Measurements from ENCODE around the gene PUM2.

Gene PUM2

DNA sequence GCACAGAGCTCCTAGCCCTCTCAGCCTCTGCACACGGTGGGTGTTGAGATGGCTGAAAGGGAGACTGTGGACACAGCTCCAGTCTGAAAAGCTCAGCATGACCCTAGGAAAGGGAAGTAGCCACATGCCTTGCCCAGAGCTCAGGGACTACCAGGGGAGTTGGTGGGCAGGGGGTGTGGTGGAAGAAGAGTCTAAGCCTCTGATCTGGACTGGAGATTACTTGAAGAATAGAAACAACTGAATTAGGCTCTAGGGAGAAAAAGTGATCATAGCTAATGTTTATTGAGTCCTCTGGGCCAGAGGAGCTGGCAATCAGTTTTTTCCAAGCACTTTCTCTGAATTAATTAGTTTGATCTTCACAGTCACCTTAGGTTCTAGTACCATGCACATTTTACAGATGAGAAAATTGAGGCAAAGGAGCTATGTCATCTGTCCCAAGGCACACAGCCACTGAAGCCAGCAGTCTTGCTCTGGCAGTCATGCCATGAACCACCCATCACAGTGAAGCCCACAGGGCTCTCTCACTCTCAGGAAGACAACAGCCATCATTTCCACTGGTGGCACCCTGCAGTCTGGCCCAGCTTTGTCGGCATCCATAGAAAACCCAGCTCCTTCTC is 136.0 kb downstream of the PUM2 start:
- no peak for DNase-seq

DNA sequence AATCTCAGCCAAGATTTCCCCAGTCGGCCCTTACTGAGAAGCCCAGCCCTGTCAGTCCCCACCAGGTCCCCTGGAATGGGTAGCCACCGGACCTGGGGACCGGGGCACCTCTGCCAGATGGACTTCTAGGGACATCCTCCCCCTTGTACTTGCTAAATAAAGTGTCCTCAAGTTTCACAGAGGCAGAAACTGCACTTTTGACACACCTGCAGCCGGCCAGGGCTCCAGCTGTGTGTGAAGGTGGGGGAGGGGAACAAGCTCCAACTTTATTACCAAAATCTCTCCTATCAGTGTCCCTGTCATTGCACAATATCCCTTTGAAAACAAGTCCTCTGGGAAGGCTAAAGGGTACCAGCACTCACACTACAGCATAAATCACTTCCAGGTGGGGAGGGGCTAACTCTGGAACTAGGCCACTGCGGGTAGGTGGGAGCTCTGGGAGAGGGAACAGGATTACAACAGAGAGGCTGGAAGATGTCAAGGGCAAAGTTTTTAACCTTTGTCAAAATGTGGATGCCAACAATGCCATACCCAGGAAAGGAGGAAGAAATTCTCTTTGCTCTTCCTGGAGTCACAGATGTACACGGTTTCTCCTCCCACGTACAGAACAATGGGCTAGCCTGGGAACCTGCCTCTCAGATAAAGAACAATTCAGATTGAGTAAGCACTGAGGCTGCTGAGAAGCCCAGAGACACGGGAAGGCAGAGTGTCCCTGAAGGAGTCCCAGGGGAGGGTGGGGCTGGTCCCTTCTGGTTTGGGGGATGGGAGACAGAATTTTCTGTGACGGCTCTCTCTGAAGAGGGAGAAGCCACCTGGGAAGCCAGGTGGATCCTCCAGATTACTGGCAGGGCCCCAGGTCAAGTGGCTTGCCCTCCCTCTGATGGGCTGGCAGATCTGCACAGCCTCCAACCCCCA is 136.7 kb downstream of the PUM2 start:
- peak; percentile 72 for DNase-seq

DNA sequence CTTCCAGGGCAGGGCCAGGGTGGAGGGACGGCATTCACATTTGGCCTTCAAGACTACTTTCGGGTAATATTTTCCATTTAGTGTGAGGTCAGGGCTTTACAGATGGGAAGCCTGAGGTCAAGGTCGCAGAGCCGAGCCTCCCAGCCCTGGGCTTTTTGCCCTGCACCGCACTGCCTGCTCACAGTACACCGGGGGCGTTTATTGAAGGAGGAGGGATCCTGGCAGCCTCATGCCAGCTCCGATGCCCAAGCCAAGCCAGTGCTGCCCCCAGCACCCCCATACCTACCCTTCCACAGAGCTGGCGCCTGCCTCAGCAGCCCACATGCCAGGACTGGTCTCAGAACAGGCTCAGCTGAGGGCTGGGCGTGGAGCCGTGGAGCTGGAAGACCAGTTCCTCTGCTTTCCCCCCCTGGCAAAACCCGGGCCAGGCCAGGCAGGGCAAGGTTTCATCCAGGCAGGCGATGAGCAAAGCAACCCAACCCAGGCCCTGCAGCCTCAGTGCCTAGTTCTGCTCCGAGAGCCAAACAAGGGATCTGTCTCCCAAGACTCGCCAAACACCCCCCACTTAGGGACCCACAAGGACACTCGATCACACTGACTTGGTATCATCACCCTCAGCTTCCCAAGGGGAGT is 137.7 kb downstream of the PUM2 start:
- DNase-seq: no peak

DNA sequence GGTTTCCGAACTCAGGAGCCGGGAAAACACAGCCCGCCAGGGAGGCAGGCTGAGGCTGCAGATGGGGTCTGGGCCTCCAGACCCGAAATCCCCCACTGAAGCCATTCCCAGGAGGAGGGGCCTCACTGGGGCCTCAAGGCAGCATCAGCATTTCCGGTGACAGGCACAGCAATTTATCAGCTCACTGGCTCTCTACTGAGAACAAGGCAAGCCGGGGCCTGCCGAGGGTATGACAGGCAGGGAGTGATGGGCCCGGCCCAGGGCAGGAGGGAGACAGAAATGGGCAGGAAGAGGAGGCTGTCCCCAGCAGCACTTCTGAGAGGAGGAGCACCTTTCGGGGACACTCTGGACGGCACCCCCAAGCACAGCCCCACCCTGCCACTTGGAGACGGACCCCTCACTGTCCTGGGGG is 138.2 kb downstream of the PUM2 start:
- DNase-seq: no peak

DNA sequence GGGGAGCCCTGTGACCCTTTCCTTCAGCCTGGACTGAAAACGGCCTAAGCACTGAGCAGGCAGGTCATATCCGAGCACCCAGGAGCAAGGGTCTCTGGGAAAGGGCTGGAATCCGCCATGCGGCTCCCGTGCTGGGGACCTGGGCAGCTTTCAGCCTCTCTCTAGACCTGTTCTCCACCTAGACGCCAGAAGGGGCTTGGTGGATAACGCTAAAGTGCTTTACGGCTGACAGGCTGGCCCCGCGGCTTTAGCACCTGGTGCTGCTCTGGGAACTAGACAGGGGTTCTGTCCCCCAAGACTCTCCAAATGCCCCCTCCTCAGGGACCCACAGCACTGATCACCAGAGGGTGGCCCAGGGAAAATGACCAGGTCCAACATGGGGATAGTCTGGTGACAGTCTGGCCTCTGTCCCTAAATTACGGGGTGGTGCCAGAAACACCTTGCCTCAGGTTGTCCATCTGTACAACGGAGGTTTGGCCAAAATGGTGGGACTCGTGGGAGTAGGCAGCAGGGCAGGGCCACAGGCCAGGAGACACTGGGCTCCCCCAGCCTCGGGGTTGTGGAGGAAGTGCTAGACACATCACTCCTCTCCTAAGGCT is 138.7 kb downstream of the PUM2 start:
- no peak for DNase-seq

DNA sequence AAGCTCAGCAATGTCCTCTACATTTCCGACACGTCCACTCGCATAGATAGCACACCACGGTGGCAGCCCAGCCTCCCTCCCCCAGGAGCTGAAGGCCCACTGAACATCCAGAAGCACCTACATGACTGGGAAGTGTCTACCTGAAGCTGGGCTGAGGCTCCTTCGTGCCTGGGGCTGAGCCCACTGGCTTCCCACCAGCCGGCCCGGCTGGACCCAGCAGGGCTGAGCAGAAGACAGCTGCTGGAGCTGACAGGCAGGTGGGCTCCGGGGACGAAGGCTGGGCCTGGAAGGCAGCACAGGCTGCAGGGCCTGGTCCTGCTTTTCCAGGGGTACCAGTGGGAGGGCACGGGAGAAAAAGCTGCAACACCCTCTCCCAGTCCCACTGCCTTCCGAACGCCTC is 139.2 kb downstream of the PUM2 start:
- no peak for DNase-seq

DNA sequence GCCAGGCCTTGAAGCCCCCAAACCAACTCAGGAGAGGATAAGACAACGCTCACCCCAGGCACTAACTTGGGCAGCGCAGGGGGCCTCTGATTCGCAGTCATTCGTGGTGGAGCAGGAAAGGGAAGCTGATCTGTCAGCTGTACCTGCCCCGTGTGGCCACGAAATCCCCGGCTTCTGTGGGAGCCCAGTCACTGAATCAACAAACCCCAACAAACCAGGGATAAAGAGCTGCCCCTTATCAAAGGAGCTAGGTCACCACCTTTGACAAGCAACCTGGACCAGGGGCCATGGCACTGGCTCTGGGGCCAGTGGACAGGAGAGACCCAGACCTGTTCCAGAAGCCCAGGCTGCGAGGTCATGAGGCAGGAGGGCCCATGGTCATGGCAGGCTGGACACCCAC is 140.2 kb downstream of the PUM2 start:
- DNase-seq: no peak

DNA sequence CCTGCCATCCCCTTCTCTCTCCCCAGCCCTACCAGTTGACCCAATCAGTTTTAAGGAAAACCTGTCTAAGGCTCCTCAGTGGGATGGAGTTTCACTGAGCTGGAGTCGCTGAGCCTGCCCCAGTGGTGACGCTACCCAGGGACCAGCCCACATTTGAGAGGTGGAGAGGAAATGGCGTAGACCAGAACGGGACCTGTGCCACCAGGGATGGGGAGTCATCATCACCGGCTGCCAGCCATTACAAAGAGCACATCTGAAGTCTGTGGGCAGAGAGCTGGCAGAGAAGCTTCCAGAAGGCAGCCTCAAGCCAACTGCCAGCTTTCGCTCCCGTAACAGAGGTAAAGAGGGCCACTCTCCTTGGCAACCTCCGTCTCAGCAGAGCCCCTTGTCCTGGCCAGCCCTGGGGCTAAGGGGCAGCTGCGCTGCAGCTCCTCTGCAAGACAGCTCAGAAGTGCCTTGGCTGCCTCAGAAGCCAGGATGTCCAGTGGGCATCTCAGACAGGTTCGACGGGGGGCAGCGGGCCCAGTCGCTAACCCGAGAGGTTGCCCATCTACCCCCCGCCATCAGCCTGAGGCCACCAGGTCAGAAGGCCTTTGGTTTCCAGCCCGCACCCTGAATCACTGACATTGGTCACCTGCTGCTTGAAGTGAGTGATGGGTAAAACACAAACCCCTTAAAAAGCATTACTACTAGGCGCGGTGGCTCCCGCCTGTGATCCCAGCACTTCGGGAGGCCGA is 141.1 kb downstream of the PUM2 start:
- no peak for DNase-seq

DNA sequence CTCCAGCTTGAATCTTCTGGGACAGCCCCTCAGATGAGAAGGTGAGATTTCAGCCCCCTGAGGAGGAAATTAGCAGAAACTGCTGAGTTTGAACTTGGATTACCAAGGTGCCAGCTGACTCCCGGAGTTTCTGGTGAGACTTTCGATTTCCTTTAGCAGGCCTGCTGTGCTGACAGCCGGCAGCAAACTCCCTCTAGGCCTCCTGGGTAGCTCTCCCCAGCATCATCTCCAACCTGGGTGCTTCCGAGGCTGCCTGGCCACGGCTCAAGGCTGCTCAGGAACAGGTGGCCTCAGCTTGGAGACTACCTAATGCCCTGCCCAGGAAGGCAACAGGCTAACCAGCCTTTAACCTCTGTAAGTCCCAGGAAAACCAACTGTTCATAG is 142.2 kb downstream of the PUM2 start:
- no peak for DNase-seq

DNA sequence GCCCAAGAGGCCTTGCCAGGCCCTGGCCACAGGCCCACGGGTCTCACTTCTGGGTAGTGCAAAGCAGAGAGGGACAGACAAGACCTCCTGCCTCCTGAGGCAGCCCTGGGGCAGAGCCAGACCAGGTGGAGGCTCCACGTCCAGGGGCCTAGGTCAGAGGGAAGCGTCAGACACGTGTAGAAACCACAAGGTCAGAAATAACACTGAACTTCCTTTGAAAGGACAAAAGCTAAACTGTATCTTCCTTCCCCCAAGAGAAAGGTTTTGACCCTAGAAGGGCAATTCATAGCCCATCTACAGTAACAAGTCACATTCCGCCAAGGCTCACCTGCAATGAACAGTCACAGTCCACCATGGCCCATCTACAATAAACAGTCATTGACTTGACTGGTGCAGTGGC is 143.6 kb downstream of the PUM2 start:
- DNase-seq: no peak

DNA sequence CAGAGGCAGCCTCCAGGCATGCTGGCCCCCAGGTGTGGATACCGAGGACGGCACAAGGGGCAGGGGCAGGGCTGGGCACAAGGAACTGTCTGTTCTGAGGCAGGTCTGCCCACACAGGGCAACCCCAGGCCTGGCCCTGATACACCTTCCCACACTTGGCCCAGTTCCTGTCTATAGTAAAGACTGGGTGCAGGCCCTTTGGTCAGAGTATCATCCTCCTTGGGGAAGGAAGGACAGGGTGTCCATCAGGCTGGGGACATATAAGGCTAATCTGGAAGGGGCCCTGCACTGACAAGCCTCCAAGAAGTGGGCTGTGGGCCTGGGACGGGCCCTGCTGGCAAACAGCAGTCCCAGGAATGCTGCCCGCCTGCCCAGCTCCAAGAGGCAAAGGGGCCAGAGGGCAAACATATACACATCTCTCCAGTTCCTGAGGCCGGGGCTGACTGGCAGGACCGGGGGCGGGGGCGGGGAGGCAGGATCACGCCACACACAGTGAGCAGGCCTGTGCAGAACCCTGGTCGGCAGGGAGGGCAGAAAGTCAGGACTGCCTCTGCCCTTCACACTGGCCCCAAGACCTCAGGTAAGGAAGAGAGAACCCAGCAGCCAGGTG is 144.6 kb downstream of the PUM2 start:
- no peak for DNase-seq

DNA sequence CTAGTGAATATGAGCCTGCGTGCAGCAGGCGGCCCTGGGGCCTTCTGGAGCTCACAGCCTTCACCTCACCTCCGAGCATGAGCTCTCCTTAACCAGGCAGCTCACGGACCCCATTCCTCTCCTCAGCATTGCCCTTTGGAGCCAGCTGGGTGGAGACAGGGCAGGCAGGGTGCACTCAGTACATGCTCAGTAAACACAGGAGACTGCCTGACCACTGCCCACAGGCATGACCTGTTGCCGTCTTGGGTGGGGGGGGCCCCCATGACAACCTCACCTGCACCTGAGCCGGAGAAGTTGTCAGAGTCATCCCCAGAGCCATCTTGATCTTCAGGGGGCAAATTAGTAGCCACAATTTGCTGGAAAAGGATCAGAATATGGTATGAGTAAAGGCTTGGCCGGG is 145.6 kb downstream of the PUM2 start:
- no peak for DNase-seq

DNA sequence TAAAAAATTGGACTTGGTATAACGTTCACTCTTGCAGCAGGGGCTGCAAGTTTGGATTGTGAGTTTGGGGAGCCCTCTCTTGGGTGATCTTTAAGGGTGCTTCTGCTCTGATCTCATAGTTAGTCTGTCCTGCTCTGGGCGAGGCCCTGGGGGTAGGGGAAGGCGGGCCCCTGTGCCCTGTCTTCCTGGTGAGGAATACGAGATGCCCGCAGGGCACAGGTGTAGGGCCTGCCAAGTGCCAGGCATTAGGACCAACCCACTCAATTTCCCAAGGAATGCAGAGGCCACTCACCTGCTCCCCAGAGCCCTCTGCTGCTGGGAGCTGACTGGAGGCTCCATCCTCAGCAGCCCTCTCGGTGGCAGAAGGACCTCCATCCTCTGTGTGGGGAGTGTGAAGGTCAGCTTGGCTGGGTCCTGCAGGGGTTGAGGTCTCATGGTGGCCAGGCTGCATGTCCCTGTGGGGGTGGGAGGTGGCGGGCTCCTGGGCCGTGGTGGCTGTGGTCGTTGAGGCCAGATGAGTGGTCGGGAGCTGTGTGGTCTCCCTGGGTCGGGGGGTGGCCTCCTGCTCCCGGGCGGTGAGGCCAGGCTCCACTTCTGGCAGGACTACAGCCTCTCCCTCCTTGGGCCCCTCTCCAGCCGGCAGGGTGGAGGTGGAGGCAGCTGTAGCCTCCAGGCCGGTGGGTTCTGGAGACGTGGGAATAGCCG is 147.0 kb downstream of the PUM2 start:
- DNase-seq: no peak

DNA sequence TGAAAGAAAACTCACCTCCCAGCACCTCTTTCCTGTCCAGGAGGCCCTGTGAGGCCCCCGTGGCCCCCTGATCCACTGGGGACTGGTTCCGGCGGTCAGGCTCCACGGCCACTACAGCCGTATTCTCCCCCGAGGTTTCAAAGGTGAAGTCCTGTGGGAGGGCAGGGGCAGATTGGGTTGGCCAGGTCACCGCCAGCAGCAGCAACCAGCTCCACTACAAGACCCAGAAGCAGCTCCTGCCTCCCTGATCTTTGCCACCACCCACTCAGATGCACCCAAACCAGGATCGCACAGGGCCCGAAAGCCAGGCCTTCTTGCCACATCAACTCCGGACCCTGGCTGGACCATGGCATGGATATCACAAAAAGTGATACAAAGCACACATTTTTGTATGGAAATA is 147.6 kb downstream of the PUM2 start:
- DNase-seq: no peak

DNA sequence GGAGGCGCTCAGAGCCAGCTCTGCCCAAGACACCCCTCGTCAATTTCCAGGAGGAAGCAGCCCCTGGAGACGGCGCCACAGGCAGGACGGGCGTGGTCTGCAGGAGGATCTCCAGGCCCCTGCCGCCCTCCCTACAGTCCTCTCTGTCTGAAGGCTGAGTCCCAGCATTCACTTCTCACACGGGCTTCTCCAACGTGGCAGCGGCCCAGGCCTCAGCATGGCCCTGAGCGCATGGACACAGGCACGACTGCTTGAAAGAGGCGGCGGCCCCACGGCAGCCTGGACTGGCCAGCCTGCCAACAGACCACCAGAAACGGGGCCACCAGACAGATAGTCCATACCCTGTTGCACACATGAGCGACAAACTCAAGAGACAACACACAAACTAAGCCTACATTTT is 149.0 kb downstream of the PUM2 start:
- DNase-seq: no peak

DNA sequence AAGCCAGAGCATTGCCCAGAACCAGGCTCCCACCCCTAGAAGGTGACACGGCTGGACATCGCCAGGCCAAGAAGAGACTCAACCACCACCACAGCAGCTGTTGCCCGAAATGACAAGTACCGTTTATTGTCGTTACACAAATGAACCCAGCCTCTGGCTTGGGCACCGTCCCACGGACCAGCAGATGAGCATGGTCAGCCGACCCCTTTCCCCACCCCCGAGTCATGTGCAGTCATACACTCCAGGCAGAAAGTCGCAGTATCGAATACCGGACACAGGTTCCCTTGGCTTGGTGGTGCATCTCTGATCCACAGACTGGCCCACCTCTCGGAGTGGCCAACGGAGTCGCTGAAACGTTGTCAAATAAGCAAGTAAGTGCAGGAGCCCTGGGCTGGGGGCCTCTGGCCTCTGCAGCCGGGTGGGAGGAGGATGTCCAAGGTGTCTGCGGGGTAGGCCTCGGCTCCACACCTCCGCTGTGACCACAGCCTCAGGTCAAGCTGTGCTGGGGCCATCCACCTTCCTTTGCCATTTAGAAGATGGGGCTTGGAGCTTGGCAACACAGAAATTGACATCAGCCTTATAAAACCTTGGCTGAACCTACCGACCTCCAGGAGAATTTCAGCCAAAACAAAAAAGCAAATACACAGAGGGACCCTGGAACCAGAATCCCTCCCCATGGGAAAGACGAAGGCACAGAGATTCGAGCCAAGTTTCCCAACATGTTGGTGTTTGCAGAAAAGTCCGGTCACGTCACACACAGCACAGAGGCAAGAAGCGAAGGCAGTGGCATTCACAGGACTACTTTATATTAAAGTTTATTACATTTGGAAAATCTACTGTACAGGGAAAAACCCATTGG is 149.7 kb downstream of the PUM2 start:
- no peak for DNase-seq

DNA sequence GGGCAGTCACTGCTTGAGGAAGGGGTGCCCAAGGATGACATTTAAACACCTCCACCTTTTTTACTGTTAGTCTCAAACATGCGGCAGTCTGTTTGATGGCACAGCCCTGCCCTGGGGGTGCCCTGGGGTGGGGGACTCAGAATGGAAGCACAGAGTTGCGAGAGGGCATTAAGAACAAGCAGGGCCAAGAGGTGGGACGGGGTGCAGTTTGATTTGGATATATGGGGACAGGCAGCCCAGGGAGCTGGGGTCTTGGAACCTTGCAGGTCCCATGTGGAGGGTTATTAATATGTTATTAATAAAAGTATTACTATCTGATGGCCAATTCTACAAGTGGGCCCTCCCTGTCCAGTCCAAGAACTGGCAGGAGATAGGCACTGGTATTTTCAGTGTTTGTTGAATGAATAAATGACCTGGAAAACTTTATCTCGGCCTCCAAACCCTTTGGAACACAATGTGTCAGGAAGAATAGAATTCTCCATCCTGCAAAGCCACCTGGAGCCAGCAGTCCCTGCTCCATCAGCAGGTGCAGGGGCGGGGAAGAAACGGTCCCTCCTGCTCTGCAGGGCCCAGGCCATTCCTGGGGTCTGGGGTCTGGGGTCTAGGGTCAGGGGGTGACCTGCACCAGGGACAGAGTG is 150.9 kb downstream of the PUM2 start:
- DNase-seq: no peak

DNA sequence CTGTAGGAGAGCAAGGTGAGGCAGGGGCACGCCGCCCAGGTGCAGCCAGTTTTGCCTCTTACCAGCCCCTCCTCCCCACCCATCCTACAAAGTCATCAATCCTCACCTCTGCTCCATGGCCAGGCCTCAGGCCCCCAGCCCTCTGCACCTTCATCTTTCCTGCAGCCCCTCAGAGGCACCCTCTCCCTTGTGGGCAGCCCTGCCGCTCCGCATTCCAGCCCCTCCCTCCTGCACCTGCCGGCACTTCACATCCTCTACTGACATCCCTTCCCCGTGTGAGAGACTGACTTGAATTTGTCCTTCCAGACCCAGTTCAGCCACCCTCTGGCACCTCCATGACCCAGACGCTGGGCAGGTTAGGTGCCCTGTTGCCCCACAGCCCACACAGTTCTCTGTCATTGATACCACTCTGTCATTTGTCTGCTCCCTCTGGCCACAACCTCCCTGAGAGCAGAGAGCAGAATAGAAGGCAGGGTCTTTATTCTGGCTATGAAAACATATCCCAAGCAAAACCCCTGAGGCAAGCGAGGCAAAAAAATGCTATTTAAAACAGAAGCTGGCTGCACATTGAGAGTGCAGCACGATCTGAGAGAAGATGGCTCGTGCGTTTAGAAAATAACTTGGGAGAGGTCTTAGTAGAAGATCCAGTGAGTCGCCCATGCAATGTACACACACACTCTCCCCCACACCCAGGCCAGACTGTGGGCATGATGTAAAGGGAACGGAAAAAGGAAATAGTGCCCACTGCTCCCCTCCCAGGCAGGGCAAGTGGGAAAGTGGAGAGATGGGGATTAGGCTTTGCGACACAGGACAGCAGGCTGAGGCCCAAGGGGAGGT is 151.6 kb downstream of the PUM2 start:
- DNase-seq: no peak
